Peyer's patch (tissue), 4 donors: Measurements from ENCODE around the gene MMP24.

Source experiments
- CTCF ChIP-seq, 6 experiments: fragments of 450-650 bp in 4 of 6; fragments of 200-600 bp in 2 of 6; sonication (generic) in 1 of 6; IDR thresholded peaks; one replicate each; pipeline ENCODE4 v1.5.1; 2017 to 2019; ENCODE audit warnings: antibody characterized with exemption in 6 of 6, mild to moderate bottlenecking in 3 of 6, moderate library complexity in 1 of 6
- POLR2A ChIP-seq, 2 donors: fragments of 450-650 bp; IDR thresholded peaks; one replicate each; pipeline ENCODE4 v1.5.1; 2017; ENCODE audit warnings: antibody characterized with exemption in 2 of 2, mild to moderate bottlenecking in 2 of 2, moderate library complexity in 2 of 2

- TF ChIP-seq POLR2A (IDR thresholded peaks at IDR 0.05) (no peak), CTCF (IDR thresholded peaks at IDR 0.05) (no peak)
These were observed at the start of gene MMP24 for GRCh38 chr20:35226126-35226883.
